Coronary artery (tissue), 2 donors: ENCODE measurements around the gene TIE1.

Experiments used
- DNase-seq: peaks from one replicate; pipeline ENCODE4 v3.0.0-alpha.2; 2017; ENCODE audit warnings: low spot score
- H3K27ac ChIP-seq, 2 donors: fragments of 200-600 bp; sonication (generic); one replicate each; pipeline ENCODE4 v1.5.1; 2016 to 2019
- H3K4me3 ChIP-seq: fragments of 200-600 bp; sonication (generic); 2 replicates; pipeline ENCODE4 v1.5.1; 2016; ENCODE audit warnings: mild to moderate bottlenecking, moderate library complexity
- CTCF ChIP-seq: fragments of 200-600 bp; sonication (generic); IDR thresholded peaks from one replicate; pipeline ENCODE4 v1.5.1; 2019; ENCODE audit warnings: antibody characterized with exemption

Gene TIE1

GRCh38 chr1:43286115-43286514 lies 14.7 kb upstream of the TIE1 start:
- Histone ChIP-seq H3K4me3 (no peak overlapping the region), H3K27ac (no peak overlapping the region)
- no peak for DNase-seq
- TF ChIP-seq CTCF, result no peak

GRCh38 chr1:43286533-43286932 lies 14.2 kb upstream of the TIE1 start:
- Histone ChIP-seq H3K27ac (no peak overlapping the region), H3K4me3 (no peak overlapping the region)
- no peak for TF ChIP-seq CTCF
- DNase-seq, result no peak

- no peak for TF ChIP-seq CTCF
- Histone ChIP-seq H3K4me3 (no peak overlapping the region), H3K27ac (no peak overlapping the region)
- no peak for DNase-seq
Measured at GRCh38 chr1:43288058-43288784, 12.6 kb upstream of the TIE1 start.

GRCh38 chr1:43288785-43289706 lies 11.7 kb upstream of the TIE1 start:
- no peak for TF ChIP-seq CTCF
- no peak overlapping the region for H3K4me3 ChIP-seq
- H3K27ac ChIP-seq, result no peak overlapping the region
- no peak for DNase-seq

- TF ChIP-seq CTCF, result no peak
- no peak for DNase-seq
- Histone ChIP-seq H3K4me3 (no peak overlapping the region), H3K27ac (no peak overlapping the region)
Measured at GRCh38 chr1:43292216-43292615, 8.6 kb upstream of the TIE1 start.

GRCh38 chr1:43292679-43293078 lies 8.1 kb upstream of the TIE1 start:
- no peak for DNase-seq
- no peak overlapping the region for H3K4me3 ChIP-seq
- no peak for TF ChIP-seq CTCF
- H3K27ac ChIP-seq, result no peak overlapping the region
